ENCODE measurements around the gene ITPRIP. TPM values are rescaled to one million over a fixed set of nuclear protein-coding genes. Genes with fewer than 3 reads are reported as not detected.

ITPRIP gene
- polyA plus RNA-seq, 1 of the 3 experiments (the other 2 are of a cell fraction): 22.1 TPM

GRCh38 chr10:104331208-104331838 is 6.9 kb downstream of the ITPRIP start:
- ChIA-PET CTCF (interaction anchor here (0.6 to 2.3 kb wide), 3 partner anchors 10 to 25 kb away, joined by 3 to 8 read pairs (median 6); partner anchors contain the start of gene CFAP58), POLR2A (no interaction called here)
- no peak overlapping the region for H2AFZ ChIP-seq (ENCODE audit: low read depth)
- peaks cover 52 to 69% of the 10 kb centered on the region in 2 experiments for H3K4me1 ChIP-seq (ENCODE audit: control insufficient read depth in 1 of 2, insufficient read depth in 2 of 2, low read depth in 1 of 2, low read length in 1 of 2)
- H3K4me3 ChIP-seq (ENCODE audit: low read depth in 2 of 2, low read length in 1 of 2): no peak overlapping the region
- DNase-seq: no peak
- WGBS (ENCODE audit: low lambda C conversion rate): 64% methylated on average over 9 of the region's 9 CpGs
- no peaks in the 10 kb centered on the region for H3K9me2 ChIP-seq
- H3K36me3 ChIP-seq (replicated peaks in 1 of 2; ENCODE audit: control insufficient read depth in 1 of 2, insufficient read depth in 2 of 2, low read length in 1 of 2): no peaks in the 10 kb centered on the region
- peak overlapping the region; percentile 69 for H3K4me2 ChIP-seq
- peaks cover 87% of the 10 kb centered on the region for H3K79me2 ChIP-seq (ENCODE audit: insufficient read depth)
- peak overlapping the region; percentile 83 for H3K9ac ChIP-seq
- H3K27ac ChIP-seq (ENCODE audit: low read depth in 2 of 2, low read length in 1 of 2): peak overlapping the region; percentile 64 to 96
- peaks cover 25% of the 10 kb centered on the region for H4K20me1 ChIP-seq (ENCODE audit: insufficient read depth)
- no peaks in the 10 kb centered on the region for H3K9me3 ChIP-seq
- no peaks in the 10 kb centered on the region for H3K27me3 ChIP-seq (ENCODE audit: insufficient read depth)
- peaks cover 55% of the 10 kb centered on the region for H3F3A ChIP-seq (replicated peaks; ENCODE audit: insufficient read depth)
- TF ChIP-seq SIN3A (IDR thresholded peaks at IDR 0.05; ENCODE audit: borderline replicate concordance, low read depth, low read length): no peak
- TF ChIP-seq FOXJ3 (CRISPR knock-in tag; IDR thresholded peaks at IDR 0.05): no peak
- TF ChIP-seq TCF12 (IDR thresholded peaks at IDR 0.05): peak; percentile 53
- no peak for TF ChIP-seq POLR2AphosphoS5 (IDR thresholded peaks at IDR 0.05; ENCODE audit: low read depth, low read length)
- TF ChIP-seq FOXM1 (IDR thresholded peaks at IDR 0.05; ENCODE audit: low read depth): no peak
- TF ChIP-seq, protein P1, sequence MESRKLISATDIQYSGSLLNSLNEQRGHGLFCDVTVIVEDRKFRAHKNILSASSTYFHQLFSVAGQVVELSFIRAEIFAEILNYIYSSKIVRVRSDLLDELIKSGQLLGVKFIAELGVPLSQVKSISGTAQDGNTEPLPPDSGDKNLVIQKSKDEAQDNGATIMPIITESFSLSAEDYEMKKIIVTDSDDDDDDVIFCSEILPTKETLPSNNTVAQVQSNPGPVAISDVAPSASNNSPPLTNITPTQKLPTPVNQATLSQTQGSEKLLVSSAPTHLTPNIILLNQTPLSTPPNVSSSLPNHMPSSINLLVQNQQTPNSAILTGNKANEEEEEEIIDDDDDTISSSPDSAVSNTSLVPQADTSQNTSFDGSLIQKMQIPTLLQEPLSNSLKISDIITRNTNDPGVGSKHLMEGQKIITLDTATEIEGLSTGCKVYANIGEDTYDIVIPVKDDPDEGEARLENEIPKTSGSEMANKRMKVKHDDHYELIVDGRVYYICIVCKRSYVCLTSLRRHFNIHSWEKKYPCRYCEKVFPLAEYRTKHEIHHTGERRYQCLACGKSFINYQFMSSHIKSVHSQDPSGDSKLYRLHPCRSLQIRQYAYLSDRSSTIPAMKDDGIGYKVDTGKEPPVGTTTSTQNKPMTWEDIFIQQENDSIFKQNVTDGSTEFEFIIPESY (IDR thresholded peaks at IDR 0.05; ENCODE audit: borderline replicate concordance, low read depth): no peak
- TF ChIP-seq RFX5 (IDR thresholded peaks at IDR 0.05; ENCODE audit: low read length): no peak
- TF ChIP-seq, protein P2, sequence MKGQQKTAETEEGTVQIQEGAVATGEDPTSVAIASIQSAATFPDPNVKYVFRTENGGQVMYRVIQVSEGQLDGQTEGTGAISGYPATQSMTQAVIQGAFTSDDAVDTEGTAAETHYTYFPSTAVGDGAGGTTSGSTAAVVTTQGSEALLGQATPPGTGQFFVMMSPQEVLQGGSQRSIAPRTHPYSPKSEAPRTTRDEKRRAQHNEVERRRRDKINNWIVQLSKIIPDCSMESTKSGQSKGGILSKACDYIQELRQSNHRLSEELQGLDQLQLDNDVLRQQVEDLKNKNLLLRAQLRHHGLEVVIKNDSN (IDR thresholded peaks at IDR 0.05; ENCODE audit: borderline replicate concordance, low read depth): no peak
- TF ChIP-seq SMC3 (IDR thresholded peaks at IDR 0.05; ENCODE audit: low read depth, low read length): no peak
- no peak for TF ChIP-seq NFIC (IDR thresholded peaks at IDR 0.05; ENCODE audit: borderline replicate concordance)
- TF ChIP-seq NRF1 (IDR thresholded peaks at IDR 0.05; ENCODE audit: low read depth, low read length): no peak
- TF ChIP-seq MAX (IDR thresholded peaks at IDR 0.05; ENCODE audit: low read depth): no peak
- no peak for TF ChIP-seq TEAD4 (IDR thresholded peaks at IDR 0.05; ENCODE audit: borderline replicate concordance, insufficient read depth)
- TF ChIP-seq, protein P3, sequence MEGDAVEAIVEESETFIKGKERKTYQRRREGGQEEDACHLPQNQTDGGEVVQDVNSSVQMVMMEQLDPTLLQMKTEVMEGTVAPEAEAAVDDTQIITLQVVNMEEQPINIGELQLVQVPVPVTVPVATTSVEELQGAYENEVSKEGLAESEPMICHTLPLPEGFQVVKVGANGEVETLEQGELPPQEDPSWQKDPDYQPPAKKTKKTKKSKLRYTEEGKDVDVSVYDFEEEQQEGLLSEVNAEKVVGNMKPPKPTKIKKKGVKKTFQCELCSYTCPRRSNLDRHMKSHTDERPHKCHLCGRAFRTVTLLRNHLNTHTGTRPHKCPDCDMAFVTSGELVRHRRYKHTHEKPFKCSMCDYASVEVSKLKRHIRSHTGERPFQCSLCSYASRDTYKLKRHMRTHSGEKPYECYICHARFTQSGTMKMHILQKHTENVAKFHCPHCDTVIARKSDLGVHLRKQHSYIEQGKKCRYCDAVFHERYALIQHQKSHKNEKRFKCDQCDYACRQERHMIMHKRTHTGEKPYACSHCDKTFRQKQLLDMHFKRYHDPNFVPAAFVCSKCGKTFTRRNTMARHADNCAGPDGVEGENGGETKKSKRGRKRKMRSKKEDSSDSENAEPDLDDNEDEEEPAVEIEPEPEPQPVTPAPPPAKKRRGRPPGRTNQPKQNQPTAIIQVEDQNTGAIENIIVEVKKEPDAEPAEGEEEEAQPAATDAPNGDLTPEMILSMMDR (IDR thresholded peaks at IDR 0.05): no peak
- no peak for TF ChIP-seq ELF1 (IDR thresholded peaks at IDR 0.05)
- TF ChIP-seq RXRA (IDR thresholded peaks at IDR 0.05; ENCODE audit: borderline replicate concordance, low read depth): no peak
- TF ChIP-seq, protein P4, sequence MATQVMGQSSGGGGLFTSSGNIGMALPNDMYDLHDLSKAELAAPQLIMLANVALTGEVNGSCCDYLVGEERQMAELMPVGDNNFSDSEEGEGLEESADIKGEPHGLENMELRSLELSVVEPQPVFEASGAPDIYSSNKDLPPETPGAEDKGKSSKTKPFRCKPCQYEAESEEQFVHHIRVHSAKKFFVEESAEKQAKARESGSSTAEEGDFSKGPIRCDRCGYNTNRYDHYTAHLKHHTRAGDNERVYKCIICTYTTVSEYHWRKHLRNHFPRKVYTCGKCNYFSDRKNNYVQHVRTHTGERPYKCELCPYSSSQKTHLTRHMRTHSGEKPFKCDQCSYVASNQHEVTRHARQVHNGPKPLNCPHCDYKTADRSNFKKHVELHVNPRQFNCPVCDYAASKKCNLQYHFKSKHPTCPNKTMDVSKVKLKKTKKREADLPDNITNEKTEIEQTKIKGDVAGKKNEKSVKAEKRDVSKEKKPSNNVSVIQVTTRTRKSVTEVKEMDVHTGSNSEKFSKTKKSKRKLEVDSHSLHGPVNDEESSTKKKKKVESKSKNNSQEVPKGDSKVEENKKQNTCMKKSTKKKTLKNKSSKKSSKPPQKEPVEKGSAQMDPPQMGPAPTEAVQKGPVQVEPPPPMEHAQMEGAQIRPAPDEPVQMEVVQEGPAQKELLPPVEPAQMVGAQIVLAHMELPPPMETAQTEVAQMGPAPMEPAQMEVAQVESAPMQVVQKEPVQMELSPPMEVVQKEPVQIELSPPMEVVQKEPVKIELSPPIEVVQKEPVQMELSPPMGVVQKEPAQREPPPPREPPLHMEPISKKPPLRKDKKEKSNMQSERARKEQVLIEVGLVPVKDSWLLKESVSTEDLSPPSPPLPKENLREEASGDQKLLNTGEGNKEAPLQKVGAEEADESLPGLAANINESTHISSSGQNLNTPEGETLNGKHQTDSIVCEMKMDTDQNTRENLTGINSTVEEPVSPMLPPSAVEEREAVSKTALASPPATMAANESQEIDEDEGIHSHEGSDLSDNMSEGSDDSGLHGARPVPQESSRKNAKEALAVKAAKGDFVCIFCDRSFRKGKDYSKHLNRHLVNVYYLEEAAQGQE (IDR thresholded peaks at IDR 0.05; ENCODE audit: low read depth, low read length): no peak
- TF ChIP-seq MEF2A (IDR thresholded peaks at IDR 0.05; ENCODE audit: borderline replicate concordance, low read depth): no peak
- TF ChIP-seq EP300 (IDR thresholded peaks at IDR 0.05; ENCODE audit: borderline replicate concordance in 1 of 2, low read depth in 1 of 2, low read length in 1 of 2): no peak
- TF ChIP-seq JUND (IDR thresholded peaks at IDR 0.05): peak; percentile 61
- TF ChIP-seq MXI1 (IDR thresholded peaks at IDR 0.05; ENCODE audit: low read depth, low read length): no peak
- TF ChIP-seq IRF3 (IDR thresholded peaks at IDR 0.05; ENCODE audit: low read depth, low read length): no peak
- no peak for TF ChIP-seq PBX3 (IDR thresholded peaks at IDR 0.05)

Measured in SK-N-SH (cell line).